ELR (cell line): Measurements from ENCODE around the gene PPFIA2.

Experiments used
- DNase-seq: peaks from one replicate; pipeline ENCODE4 v3.0.0-alpha.2; 2015; ENCODE audit warnings: low read depth

The PPFIA2 gene

DNA sequence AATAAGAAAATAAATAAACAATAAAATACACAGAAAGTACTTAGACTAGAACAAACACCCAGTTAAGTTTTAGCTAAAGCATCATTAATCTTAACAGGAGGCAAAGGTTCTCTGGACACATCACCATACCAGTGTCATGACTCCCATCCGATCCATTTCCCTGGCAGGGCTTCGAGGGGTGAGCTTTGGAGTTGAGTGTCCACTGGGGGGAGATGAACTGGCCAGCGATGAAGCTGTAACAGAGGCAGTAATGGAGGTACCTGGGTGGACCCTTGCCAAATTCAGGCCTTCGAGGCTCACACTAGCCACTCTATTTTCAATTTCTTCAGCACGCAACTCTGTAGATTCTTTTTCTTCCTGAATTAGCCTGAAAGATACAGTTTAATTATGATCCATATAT is 411.7 kb downstream of the PPFIA2 start:
- no peak for DNase-seq

DNA sequence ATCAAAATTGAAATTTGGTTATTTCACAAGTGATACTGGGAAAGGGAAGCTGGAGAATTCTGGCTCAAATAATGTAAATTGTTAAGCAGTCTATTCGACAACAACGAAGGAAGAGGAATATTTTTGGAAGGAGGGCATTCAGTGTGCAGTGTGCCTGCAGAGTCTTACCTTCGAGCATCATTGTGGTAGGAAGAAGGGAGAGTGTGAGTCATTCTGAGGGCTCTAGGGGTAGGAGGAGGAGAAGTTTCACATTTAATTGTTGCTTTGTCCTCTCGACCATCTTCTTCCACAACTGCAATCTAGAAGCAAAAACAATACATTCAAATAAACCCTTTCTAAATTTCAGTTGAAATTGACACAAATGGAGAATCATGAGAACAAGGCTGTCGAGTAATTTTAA is 418.2 kb downstream of the PPFIA2 start:
- DNase-seq, result no peak

GRCh38 chr12:81339071-81339470 is 420.1 kb downstream of the PPFIA2 start:
- DNase-seq, result no peak

- DNase-seq, result peak; percentile 12
These were observed 421.3 kb downstream of the PPFIA2 start for GRCh38 chr12:81337886-81338285.

DNA sequence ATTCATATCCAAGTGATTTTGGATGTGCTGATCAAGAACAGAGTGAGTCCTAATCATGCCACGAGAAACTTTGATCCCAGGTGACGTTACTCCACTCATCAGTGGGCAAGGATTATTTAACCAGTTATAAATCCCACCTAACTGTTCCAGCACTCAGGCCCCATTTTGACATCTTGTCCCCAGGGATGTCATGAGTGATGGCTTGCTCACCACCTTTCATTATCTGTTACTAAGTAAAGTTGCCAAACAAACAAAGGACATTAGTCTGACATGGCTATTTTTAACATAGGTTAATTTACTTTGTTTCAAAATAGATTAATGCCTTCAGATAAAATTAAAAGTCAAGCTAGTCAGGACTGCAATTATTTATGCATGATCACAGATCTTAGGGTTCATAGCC is 425.3 kb downstream of the PPFIA2 start:
- DNase-seq, result no peak

GRCh38 chr12:81332054-81332453 is 427.1 kb downstream of the PPFIA2 start:
- DNase-seq, result no peak

DNA sequence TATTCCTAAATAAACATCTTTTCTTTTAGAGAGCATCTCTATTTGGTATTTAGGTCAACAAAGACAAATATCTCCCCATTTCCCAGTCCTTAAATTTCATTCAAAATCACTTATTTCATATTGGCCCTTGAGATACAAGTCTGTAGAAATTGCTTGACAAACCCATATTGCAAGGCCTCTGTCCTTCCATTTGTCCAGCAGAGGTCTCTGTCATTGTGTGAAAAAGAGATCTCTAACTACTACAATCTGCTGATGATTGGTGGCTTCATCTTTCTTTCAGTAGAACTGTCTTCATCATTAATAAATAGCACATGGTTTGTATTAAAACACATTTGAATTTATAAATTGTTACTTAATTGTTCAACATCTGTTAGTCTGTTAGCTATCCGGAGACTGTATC is 428.7 kb downstream of the PPFIA2 start:
- DNase-seq, result no peak

GRCh38 chr12:81329085-81329484 is 430.1 kb downstream of the PPFIA2 start:
- peak; percentile 30 for DNase-seq

GRCh38 chr12:81327425-81327824 is 431.7 kb downstream of the PPFIA2 start:
- no peak for DNase-seq

GRCh38 chr12:81325086-81325485 is 434.1 kb downstream of the PPFIA2 start:
- no peak for DNase-seq

- DNase-seq, result no peak
These were observed 444.1 kb downstream of the PPFIA2 start for GRCh38 chr12:81314903-81315531.

- DNase-seq, result no peak
These were observed 455.2 kb downstream of the PPFIA2 start for GRCh38 chr12:81303935-81304334.

DNA sequence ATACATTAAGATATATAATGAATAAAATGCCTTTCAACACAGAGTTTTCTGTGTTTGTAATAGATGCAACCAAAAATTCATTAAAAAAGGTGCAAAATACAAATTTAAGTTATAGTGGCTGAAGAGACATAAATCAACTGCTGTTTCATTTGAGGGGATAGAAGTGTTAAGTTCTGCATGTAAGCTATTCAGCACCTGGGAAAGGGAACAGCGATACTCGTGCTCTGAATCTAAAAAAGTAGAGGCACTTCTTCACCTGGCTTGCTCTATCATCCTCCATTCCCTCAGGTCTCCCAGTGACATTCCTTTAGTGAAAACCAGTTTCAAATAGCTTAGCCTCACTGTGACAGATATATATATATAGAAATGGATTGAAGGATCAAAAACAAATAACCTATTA is 458.7 kb downstream of the PPFIA2 start:
- DNase-seq, result no peak

DNA sequence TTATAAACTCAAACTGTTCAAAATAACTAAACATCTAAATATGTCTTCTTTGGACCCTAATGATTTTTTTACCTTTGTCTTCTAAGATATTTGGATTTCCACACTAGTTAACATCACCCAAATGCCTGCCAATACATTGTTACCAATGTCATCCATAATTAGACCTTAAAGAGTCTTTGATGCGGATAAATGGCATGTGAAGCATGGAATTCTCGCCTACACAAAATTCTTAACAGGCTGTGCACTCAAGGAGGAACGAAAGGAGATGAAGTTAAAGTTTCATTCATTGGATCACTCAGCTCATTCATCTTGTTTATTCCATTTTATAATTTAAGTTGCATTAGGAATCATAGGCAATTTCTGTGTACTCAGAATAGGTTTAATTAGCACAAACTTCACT is 461.5 kb downstream of the PPFIA2 start:
- DNase-seq, result no peak

- peak; percentile 49 for DNase-seq
These were observed 462.4 kb downstream of the PPFIA2 start for GRCh38 chr12:81296556-81297305.

DNA sequence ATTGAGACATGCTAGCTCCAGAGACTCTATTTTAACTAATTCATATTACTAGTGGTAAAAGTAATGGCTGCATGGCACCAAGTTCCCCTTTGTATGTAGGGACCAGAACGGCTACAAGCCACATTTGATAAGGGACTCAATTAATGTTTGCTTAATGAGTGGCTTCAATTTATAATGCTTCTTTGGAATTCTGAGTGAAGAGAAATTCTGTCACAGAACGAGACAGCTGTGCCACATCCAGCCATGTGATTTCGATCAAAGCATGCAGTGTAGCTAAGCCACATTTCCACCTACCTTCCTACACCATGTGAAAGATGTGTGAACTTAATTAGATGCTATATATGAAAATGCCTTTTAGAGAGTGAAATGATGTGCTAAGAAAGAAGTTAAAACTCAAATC is 463.9 kb downstream of the PPFIA2 start:
- DNase-seq, result no peak

DNA sequence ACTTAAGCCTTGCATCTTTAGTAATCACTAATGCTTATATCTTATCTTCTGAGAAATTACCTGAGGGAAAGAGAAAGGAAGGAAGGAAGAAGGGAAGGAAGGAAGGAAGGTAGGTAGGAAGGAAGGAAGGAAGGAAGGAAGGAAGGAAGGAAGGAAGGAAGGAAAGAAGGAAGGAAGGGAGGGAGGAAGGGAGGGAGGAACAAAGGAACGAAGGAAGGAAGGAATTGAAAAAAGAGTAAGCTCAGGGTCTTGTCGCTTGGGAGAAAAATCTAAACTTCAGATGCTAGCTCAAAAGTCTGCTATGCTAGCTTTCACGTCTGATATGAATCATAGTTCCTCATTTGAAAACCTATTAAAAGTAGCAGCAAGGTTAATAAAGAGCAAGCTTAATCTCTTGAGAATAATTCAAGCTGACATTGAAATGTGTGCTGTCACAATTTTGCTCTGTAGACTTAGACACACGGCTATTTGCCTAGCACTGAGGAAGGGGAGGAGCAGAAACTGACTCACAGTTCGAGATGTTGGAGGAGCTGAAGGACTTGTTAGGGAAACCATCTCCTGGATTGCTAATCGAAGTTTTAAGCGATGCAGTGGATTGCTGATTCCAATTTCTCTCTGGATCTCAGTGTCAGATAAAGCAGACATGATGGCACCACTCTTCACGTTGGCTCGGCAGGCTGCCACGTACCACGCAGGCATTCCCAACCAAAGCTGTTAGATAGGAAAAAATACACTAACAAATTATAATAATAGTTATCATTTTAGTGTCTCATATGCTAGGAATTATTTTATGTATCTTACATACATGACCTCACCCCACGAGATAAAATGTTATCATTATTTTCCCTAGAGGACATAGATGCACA is 464.6 kb downstream of the PPFIA2 start:
- no peak for DNase-seq

- no peak for DNase-seq
These were observed 470.5 kb downstream of the PPFIA2 start for GRCh38 chr12:81288651-81289050.

GRCh38 chr12:81284137-81284536 is 475.0 kb downstream of the PPFIA2 start:
- peak; percentile 47 for DNase-seq

DNA sequence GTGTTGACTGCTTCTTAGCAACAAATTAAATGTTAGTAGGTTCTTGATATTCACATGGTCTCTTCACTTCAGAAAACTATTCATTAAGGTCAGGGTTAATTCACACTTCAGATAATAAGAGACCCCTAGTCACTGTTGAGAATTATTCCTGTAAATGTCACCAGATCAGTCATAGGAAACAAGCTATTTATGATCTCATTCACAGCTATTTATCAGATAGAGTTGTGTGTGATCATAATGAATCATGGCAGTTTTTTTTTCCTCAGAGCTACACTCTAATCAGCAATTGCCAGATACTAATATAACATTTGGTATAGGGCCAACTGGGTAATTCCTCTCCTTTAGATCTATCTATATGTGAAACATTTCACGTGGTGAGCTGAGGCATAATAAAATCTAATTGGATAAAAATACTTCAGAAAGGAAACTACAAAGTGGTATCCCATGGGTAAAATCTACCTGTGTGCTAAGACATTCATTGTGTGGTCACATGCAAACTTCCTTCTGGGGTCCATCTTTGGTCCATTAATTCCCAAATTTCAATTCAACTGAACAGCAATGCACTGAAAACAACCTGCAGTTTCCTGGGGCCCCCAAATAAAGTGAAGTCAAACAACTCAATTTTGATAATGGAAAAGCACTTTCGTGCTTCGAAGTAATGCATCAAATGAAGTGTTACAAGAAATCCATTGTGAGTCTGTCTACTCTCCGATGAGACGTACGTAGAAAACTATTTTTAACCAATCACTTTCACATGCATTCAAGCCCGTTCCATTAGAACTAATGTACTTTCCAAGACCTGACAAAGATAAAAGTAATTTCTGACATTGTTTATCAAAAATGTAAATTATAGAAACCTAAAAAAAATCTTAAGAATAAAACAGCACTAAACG is 484.3 kb downstream of the PPFIA2 start:
- DNase-seq, result no peak

GRCh38 chr12:81270385-81270784 is 488.8 kb downstream of the PPFIA2 start:
- DNase-seq, result no peak

DNA sequence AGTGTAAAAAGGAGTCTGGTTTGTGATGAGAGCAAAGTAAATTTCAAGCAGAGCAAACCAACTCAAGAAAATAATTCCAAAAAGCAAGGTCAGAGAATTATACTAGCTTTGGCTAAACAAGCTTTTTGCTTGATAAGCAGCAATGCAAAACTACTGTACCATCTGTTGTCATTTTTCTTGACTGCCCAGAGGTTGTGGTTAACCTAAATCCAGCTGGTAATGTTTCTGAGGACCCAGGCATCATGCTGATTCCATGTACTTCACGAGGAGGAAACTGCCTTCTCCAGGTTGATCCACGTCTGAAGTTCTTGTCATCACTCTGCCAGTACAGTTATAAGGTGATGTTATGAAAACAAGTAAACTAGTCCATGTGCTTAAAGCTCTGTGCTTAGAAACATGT is 496.1 kb downstream of the PPFIA2 start:
- DNase-seq, result no peak
